PC-9 (cell line): ENCODE measurements around the gene ASIP. TPM values are rescaled to one million over a fixed set of nuclear protein-coding genes. Genes with fewer than 3 reads are reported as not detected.

ENCODE experiments used
- total RNA-seq: library from RNA; stranded (reverse); gene quantifications from 2 replicates; pipeline ENCODE4 v1.2.3, GENCODE V29; 2021

ASIP gene
- total RNA-seq, 1 experiment from 2014 or later: not detected

Other genes starting within 250 kb of the ASIP start
- gene RALY, start 247.5 kb upstream of the ASIP start, total RNA-seq: 214 and 219 TPM in 2 replicates
- 129 and 162 TPM in 2 replicates for gene EIF2S2, start 129.2 kb upstream of the ASIP start, total RNA-seq
- gene AHCY, start 61.9 kb downstream of the ASIP start, total RNA-seq: 247 and 273 TPM in 2 replicates
- 91.6 and 144 TPM in 2 replicates for gene ITCH, start 121.8 kb downstream of the ASIP start, total RNA-seq